Activated gamma-delta T cell treated with anti-CD3 and anti-CD28 coated beads, Interleukin-2, amount 50 U/mL, for 16 hours (primary cell): ENCODE results near the gene HOXD9.

Experiments
- DNase-seq: peaks from one replicate; pipeline ENCODE4 v3.0.0-alpha.2; 2020; ENCODE audit warnings: low read depth

The HOXD9 gene

DNA sequence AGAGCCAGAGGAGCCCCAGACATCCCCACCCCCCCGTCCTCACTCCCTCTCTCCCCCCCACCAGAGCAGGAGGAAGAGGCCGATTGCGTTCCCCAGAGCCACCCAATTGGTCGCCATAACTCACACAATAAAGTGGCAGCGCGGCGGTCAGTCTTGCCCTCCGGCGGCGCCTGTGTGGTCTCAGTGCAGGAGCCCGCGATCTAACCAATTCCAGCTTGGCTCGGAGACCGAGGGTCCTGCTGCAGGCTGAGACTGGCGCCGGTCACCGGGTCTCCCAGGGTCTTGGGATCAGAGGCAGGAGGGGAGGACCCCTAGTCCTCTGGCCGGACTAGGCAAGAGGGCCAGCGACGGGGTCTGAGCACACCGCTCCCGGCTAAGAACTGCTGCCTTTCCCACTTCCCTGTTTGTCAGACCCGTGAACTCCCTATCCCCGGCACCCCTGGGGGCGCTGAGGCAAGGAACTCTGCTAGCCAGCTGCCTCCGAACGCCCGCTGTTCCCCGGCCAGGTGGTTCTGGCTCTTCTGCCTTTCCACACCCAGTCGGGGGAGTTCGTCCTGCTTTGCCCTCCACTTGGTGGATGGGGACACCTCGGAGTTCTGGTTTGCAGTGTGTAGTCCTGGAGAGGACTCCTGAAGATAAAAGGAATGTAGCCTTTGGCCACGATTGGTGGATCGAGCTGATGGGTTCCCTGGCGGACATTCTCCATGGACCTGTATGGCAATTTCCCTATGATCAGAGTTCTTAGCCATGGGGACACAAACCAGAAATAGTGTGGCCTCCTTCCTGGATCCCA is 24.0 kb upstream of the HOXD9 start:
- DNase-seq, result no peak

DNA sequence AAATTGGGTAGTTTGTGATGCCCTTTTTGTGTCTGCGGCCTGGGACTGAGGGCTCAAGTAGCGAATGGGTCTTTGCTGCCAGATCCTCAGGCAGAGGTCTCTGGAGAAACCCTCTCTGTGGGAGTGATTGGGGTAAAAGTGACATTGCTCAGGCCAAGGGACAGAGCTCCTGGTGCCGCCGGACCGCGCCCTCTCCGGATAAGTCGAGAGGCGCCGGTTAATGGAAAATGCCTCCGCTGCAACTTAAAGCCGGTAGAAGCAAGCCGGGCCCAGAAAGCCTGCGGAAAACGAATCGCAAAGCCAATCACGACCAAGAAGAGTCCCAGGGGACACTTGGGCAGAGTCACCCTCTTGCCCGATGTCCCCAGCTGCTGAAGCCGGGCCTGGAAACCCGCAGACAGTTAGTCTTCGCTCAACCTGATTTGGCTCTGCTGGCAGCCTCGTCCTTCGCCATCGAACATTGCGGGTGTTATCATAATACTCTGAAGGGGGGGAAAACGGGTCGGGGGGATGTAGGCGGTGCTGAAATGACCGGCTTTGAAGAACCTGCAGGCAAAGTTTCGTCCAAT is 23.3 kb upstream of the HOXD9 start:
- no peak for DNase-seq

- DNase-seq, result no peak
Measured at GRCh38 chr2:176099728-176100546, 22.6 kb upstream of the HOXD9 start, which contains the start of gene HOXD12. TSS of gene HOXD12 (plus strand) at chr2:176099795. CDS start at chr2:176099802, 7 bp downstream.

DNA sequence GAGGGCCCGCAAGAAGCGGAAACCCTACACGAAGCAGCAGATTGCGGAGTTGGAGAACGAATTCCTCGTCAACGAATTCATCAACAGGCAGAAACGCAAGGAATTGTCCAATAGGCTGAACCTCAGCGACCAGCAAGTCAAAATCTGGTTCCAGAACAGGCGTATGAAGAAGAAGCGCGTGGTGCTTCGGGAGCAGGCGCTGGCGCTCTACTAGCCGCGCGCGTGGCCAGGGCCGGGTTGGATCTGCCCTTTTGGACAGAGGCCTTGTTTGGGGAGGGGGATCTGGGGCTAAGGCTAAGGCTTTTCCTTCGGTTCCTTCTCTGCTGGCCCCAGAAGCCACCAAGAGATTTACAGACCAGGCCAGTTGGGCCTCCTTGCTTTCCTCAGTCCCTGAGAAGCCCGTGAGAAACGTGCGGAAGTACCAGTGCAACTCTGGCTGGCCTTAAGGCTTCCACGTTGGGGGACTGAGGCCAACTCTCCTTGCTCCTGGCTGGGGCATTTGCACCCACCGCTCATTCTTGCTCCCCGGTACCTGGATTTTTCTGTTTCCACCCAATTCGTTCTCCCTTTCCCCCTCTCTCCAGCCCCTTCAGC is 21.9 kb upstream of the HOXD9 start:
- no peak for DNase-seq

GRCh38 chr2:176101216-176101830 is 21.2 kb upstream of the HOXD9 start:
- no peak for DNase-seq

DNA sequence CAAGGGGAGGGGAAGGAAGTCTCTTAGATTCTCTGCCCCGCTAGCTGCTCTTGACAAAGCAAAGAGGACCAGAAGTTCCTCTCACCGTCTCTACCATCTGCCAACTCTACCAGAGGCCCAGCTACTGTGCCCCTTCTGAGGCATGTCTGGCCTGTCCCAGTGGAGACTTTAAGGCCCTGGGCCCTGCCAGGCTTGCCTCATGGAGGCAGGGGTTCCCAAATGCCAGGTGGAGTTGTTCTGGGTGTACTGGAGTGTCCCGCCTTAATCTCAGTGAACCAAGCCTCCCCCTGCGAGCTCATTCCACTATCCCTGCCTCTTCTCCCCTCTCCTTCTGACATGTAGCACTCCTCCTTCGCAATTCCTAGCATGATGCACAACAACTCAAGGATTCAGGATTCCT is 20.7 kb upstream of the HOXD9 start:
- DNase-seq, result no peak

DNA sequence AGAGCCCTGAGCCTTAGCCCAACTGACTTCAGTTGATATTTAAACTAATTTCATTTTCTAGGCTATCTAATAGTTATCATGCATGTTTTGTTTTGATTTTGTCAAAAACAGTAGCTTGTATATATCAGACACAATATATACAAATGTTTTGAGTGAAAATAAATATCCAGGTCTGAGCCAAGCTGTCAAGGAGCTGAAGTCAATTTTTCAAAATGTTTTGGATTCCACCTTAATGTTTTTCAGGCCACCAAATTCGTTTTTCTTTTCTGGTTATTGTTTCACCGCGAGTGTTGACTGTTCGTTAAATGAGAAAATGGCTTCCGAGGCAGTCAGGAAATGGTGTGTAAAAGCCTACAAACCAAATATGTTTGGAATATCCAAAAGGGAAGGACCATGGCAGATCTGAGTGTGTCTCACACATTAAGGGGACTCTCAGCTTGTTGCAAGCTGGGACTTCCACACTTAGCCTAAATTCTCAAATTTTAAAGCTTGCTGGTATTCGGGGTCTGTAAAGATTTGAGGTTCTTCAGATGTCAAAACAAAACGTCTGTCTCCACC is 20.1 kb upstream of the HOXD9 start:
- DNase-seq, result no peak

GRCh38 chr2:176103194-176103593 is 19.3 kb upstream of the HOXD9 start:
- no peak for DNase-seq

- no peak for DNase-seq
Measured at GRCh38 chr2:176103742-176104315, 18.7 kb upstream of the HOXD9 start.

DNA sequence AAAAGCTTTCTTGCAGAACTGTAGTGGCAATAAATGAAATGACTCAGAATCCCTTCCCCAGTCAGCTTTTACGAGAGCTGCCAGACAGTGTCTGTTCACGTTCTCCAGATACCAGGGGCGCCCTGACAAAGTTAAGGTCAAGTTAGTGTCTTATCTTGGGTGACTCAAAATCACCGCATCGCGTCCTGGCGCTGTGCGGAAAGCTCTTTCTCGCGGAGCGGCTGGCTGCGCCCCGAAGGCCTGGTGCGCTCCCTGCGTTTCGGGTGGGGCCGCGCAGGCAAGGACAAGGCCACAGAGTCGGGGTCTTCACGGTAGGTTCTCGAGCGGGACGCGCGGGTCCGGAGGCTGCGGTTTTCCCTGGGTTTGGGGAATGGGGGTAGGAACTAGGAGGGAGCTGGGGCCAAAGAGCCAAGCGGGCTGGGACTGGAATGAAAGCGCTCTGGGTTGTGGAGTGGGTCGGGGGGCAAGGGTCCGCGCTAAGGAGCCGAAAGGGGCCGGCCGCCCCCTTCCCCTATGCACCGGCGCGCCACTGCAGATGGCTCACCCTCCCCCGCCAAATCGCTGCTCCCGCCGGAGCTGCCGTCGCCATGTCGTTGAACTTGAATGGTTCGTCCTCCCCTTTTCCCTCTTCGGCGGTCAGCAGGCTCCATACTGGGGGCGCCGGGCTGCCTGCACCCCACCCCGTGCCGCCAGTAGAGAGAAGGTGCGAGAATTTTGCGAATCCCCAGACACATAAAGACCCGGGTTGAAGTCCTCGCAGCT is 18.0 kb upstream of the HOXD9 start:
- DNase-seq, result no peak

GRCh38 chr2:176105078-176105729 is 17.3 kb upstream of the HOXD9 start:
- DNase-seq, result no peak

- no peak for DNase-seq
Measured at GRCh38 chr2:176105730-176106580, 16.6 kb upstream of the HOXD9 start.

DNA sequence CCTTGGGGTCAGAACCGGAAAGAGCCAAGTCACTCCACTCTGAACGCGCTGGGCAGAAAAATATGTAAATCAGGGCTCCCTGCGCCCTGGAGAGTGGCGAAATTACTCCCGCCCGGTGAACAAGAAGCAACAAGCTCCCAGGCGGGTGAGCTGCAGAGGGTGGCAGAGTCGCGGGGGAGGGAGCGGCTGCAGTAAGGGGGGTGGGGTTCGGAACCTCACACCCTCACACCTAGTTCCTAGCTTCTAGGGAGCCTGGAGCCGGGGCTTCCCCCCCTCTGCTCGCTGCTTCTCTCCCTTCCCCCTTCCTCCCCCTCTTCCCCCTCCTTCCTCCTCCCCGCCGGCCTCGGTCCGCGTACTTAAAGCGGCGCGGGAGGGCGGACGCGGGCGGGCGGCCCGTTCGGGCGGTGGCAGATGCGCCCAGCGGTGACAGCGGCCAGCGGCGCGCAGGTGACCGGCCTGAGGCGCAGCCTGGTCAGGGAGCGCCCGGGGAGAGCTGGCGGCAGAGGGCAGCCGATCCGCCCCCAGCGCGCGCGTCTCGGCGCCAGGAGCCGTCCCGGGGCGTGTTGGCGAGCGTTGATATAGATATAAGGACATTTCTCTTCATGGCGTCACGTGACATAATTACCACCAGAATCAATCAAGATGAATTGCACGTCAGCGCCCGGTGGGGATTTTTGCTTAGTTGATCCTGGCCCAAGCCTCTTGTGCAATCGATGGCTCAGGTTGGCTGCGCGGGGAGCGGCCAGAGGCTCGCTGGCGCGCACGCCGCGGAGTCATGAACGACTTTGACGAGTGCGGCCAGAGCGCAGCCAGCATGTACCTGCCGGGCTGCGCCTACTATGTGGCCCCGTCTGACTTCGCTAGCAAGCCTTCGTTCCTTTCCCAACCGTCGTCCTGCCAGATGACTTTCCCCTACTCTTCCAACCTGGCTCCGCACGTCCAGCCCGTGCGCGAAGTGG is 15.7 kb upstream of the HOXD9 start, which contains the start of gene HOXD11:
Gene HOXD11 (plus strand): TSS at position 700 of the 959 bp plus-strand sequence. CDS start 76 bp downstream, at position 776.
- no peak for DNase-seq

DNA sequence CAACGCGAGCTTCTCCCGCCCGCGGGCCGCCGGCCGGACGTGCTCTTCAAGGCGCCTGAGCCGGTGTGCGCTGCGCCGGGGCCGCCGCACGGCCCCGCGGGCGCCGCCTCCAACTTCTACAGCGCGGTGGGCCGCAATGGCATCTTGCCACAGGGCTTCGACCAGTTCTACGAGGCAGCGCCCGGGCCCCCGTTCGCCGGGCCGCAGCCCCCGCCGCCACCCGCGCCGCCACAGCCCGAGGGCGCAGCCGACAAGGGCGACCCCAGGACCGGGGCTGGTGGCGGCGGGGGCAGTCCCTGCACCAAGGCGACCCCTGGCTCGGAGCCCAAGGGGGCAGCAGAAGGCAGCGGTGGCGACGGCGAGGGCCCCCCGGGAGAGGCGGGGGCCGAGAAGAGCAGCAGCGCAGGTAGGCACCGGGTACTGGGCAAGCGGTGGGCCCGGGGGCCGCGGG is 14.8 kb upstream of the HOXD9 start:
- DNase-seq, result no peak

GRCh38 chr2:176109192-176109901 is 13.2 kb upstream of the HOXD9 start:
- no peak for DNase-seq

- DNase-seq, result no peak
Measured at GRCh38 chr2:176109946-176110345, 12.6 kb upstream of the HOXD9 start.
